GM18511 (cell line): ENCODE measurements around the gene TRIP12.
"Not testable (repeated sequence)": the region's sequence is repeated elsewhere in the genome, so short reads cannot be mapped to it uniquely, and the experiment has no call there.

Experiments used
- ATAC-seq: cut with Tn5 transposase; IDR thresholded peaks from one replicate; pipeline ENCODE4 v1.9.1; 2021; ENCODE audit warnings: mild to moderate bottlenecking, moderate library complexity; ENCODE audit not compliant: unreplicated experiment

The TRIP12 gene

GRCh38 chr2:229879191-229879950 is 42.4 kb downstream of the TRIP12 start:
- no peak for ATAC-seq

- ATAC-seq = no peak
These were observed 46.3 kb downstream of the TRIP12 start for GRCh38 chr2:229875549-229875948.

GRCh38 chr2:229874647-229875046 is 47.2 kb downstream of the TRIP12 start:
- no peak for ATAC-seq

- peak; percentile 94 for ATAC-seq
These were observed 48.7 kb downstream of the TRIP12 start for GRCh38 chr2:229873123-229873581.

- no peak for ATAC-seq
These were observed 50.7 kb downstream of the TRIP12 start for GRCh38 chr2:229870903-229871656.

- no peak for ATAC-seq
These were observed 52.6 kb downstream of the TRIP12 start for GRCh38 chr2:229869226-229869625.

GRCh38 chr2:229868794-229869193 is 53.0 kb downstream of the TRIP12 start:
- ATAC-seq = no peak

- ATAC-seq = no peak
These were observed 56.8 kb downstream of the TRIP12 start for GRCh38 chr2:229865033-229865432.

GRCh38 chr2:229861431-229861830 is 60.4 kb downstream of the TRIP12 start:
- no peak for ATAC-seq

- no peak for ATAC-seq
These were observed 61.5 kb downstream of the TRIP12 start for GRCh38 chr2:229860334-229860733.

- no peak for ATAC-seq
These were observed 63.5 kb downstream of the TRIP12 start for GRCh38 chr2:229858351-229858750.

GRCh38 chr2:229857634-229858033 is 64.2 kb downstream of the TRIP12 start:
- no peak for ATAC-seq

- peak; percentile 93 for ATAC-seq
These were observed 65.4 kb downstream of the TRIP12 start for GRCh38 chr2:229856413-229856812.

- no peak for ATAC-seq
These were observed 66.7 kb downstream of the TRIP12 start for GRCh38 chr2:229855116-229855515.

- peak; percentile 79 for ATAC-seq
These were observed 69.2 kb downstream of the TRIP12 start for GRCh38 chr2:229852565-229852964.

- no peak for ATAC-seq
These were observed 69.9 kb downstream of the TRIP12 start for GRCh38 chr2:229851870-229852269.

- ATAC-seq = not testable (repeated sequence)
These were observed 71.2 kb downstream of the TRIP12 start for GRCh38 chr2:229850355-229851275.

- ATAC-seq = no peak
These were observed 72.7 kb downstream of the TRIP12 start for GRCh38 chr2:229849073-229849472.

GRCh38 chr2:229843613-229844012 is 78.2 kb downstream of the TRIP12 start:
- ATAC-seq = no peak

GRCh38 chr2:229838729-229839128 is 83.1 kb downstream of the TRIP12 start:
- no peak for ATAC-seq

GRCh38 chr2:229836847-229837246 is 85.0 kb downstream of the TRIP12 start:
- no peak for ATAC-seq
